MM.1S (cell line): ENCODE measurements around the gene CACNA1G.

ENCODE experiments used
- DNase-seq: peaks from one replicate; pipeline ENCODE4 v3.0.0-alpha.2; 2015
- H2AFZ ChIP-seq: fragments of 300-600 bp; sonication (generic); 2 replicates; pipeline ENCODE4 v1.6.0; 2016; ENCODE audit warnings: antibody characterized with exemption, low read length
- H3F3A ChIP-seq: fragments of 300-600 bp; sonication (generic); 2 replicates; pipeline ENCODE4 v1.6.1; 2016; ENCODE audit warnings: mild to moderate bottlenecking, antibody characterized with exemption, low read length, moderate library complexity, mixed read lengths; ENCODE audit not compliant: insufficient read depth
- H3K27ac ChIP-seq: fragments of 300-600 bp; sonication (generic); 2 replicates; pipeline ENCODE4 v1.5.1; 2016; ENCODE audit warnings: mild to moderate bottlenecking, low read length
- H3K27me3 ChIP-seq: fragments of 300-600 bp; sonication (generic); replicated peaks from 2 replicates; pipeline ENCODE4 v1.6.0; 2016; ENCODE audit warnings: low read length; ENCODE audit not compliant: insufficient read depth
- H3K36me3 ChIP-seq: fragments of 300-600 bp; sonication (generic); replicated peaks from 2 replicates; pipeline ENCODE4 v1.6.1; 2016; ENCODE audit warnings: mild to moderate bottlenecking, low read length, mixed read lengths; ENCODE audit not compliant: insufficient read depth
- H3K4me1 ChIP-seq: fragments of 300-600 bp; sonication (generic); 2 replicates; pipeline ENCODE4 v1.6.1; 2016; ENCODE audit warnings: low read length, mixed read lengths
- H3K4me2 ChIP-seq: fragments of 300-600 bp; sonication (generic); 2 replicates; pipeline ENCODE4 v1.6.0; 2016; ENCODE audit warnings: low read depth, low read length
- H3K4me3 ChIP-seq: fragments of 300-600 bp; sonication (generic); 2 replicates; pipeline ENCODE4 v1.5.1; 2016; ENCODE audit warnings: low read length, mixed read lengths
- H3K79me2 ChIP-seq: fragments of 300-600 bp; sonication (generic); 2 replicates; pipeline ENCODE4 v1.6.1; 2016; ENCODE audit warnings: mixed run types, low read length, mixed read lengths
- H3K9ac ChIP-seq: fragments of 300-600 bp; sonication (generic); 2 replicates; pipeline ENCODE4 v1.6.1; 2016; ENCODE audit warnings: low read length, mixed read lengths
- H3K9me2 ChIP-seq: fragments of 300-600 bp; sonication (generic); replicated peaks from 2 replicates; pipeline ENCODE4 v1.6.1; 2016; ENCODE audit warnings: mild to moderate bottlenecking, low read length, mixed read lengths; ENCODE audit not compliant: insufficient read depth
- H3K9me3 ChIP-seq: fragments of 300-600 bp; sonication (generic); replicated peaks from 2 replicates; pipeline ENCODE4 v1.6.1; 2016; ENCODE audit warnings: mild to moderate bottlenecking, low read length, mixed read lengths; ENCODE audit not compliant: insufficient read depth
- H4K20me1 ChIP-seq: fragments of 300-600 bp; sonication (generic); 2 replicates; pipeline ENCODE4 v1.6.1; 2016; ENCODE audit warnings: mild to moderate bottlenecking, low read length, moderate library complexity, mixed read lengths; ENCODE audit not compliant: insufficient read depth
- CTCF ChIP-seq: fragments of 300-600 bp; sonication (generic); IDR thresholded peaks from 2 replicates; pipeline ENCODE4 v1.5.1; 2016; ENCODE audit warnings: antibody characterized with exemption, low read length, mixed read lengths
- EZH2 ChIP-seq: fragments of 300-600 bp; sonication (generic); optimal IDR thresholded peaks from 2 replicates; pipeline ENCODE3; 2017; ENCODE audit warnings: low read depth, mild to moderate bottlenecking, antibody characterized with exemption, low read length, mixed read lengths
- EZH2phosphoT487 ChIP-seq: fragments of 300-600 bp; sonication (generic); IDR thresholded peaks from 2 replicates; pipeline ENCODE4 v1.6.1; 2018; ENCODE audit warnings: antibody characterized with exemption, low read length

CACNA1G gene

GRCh38 chr17:50547035-50547735, 13.3 kb upstream of the CACNA1G start, which contains the start of gene SPATA20:
SPATA20 (plus strand) TSS chr17:50547174; CDS start chr17:50547209, 35 bp downstream.
- Histone ChIP-seq H3K79me2 (no peaks in the 10 kb centered on the region), H4K20me1 (no peaks in the 10 kb centered on the region), H3F3A (no peaks in the 10 kb centered on the region), H3K9me3 (no peaks in the 10 kb centered on the region), H3K4me1 (peaks cover 13% of the 10 kb centered on the region), H3K4me3 (peak within 1 kb of the TSS; percentile 66), H3K36me3 (no peaks in the 10 kb centered on the region), H2AFZ (peak within 1 kb of the TSS; percentile 63), H3K27me3 (no peaks in the 10 kb centered on the region; the same call in 1 of the 2 replicates), H3K4me2 (peak within 1 kb of the TSS; percentile 95), H3K9me2 (no peaks in the 10 kb centered on the region), H3K27ac (no peak within 1 kb of the TSS), H3K9ac (peak within 1 kb of the TSS; percentile 64; the same call in 1 of the 2 replicates)
- DNase-seq = peak; percentile 90
- peak; percentile 94 for TF ChIP-seq CTCF
- no peak for TF ChIP-seq EZH2phosphoT487

- no peaks in the 10 kb centered on the region for H3K79me2 ChIP-seq
- DNase-seq = no peak
- H3K4me3 ChIP-seq = peak overlapping the region; percentile 66
- H2AFZ ChIP-seq = peak overlapping the region; percentile 63
- peak overlapping the region; percentile 95 for H3K4me2 ChIP-seq
- H3K27ac ChIP-seq = no peak overlapping the region
- peaks cover 9% of the 10 kb centered on the region for H3K4me1 ChIP-seq
- no peaks in the 10 kb centered on the region for H3F3A ChIP-seq
- peak overlapping the region; percentile 64; the same call in 1 of the 2 replicates for H3K9ac ChIP-seq
- H3K9me3 ChIP-seq = no peaks in the 10 kb centered on the region
- H3K9me2 ChIP-seq = no peaks in the 10 kb centered on the region
- no peaks in the 10 kb centered on the region for H3K36me3 ChIP-seq
- H3K27me3 ChIP-seq = no peaks in the 10 kb centered on the region; the same call in 1 of the 2 replicates
- TF ChIP-seq EZH2 (no peak), CTCF (no peak), EZH2phosphoT487 (no peak)
- H4K20me1 ChIP-seq = no peaks in the 10 kb centered on the region
Observed at GRCh38 chr17:50547736-50548083, 12.8 kb upstream of the CACNA1G start.

- no peaks in the 10 kb centered on the region for H3F3A ChIP-seq
- H3K4me1 ChIP-seq = peaks cover 9% of the 10 kb centered on the region
- H3K4me2 ChIP-seq = no peak overlapping the region
- no peaks in the 10 kb centered on the region; the same call in 1 of the 2 replicates for H3K27me3 ChIP-seq
- TF ChIP-seq CTCF (no peak), EZH2phosphoT487 (no peak), EZH2 (no peak)
- no peaks in the 10 kb centered on the region for H3K36me3 ChIP-seq
- H2AFZ ChIP-seq = no peak overlapping the region
- H3K9me3 ChIP-seq = no peaks in the 10 kb centered on the region
- H3K4me3 ChIP-seq = no peak overlapping the region
- H3K27ac ChIP-seq = no peak overlapping the region
- H3K9me2 ChIP-seq = no peaks in the 10 kb centered on the region
- no peak for DNase-seq
- no peaks in the 10 kb centered on the region for H4K20me1 ChIP-seq
- no peak overlapping the region for H3K9ac ChIP-seq
- H3K79me2 ChIP-seq = no peaks in the 10 kb centered on the region
Observed at GRCh38 chr17:50548831-50549230, 11.7 kb upstream of the CACNA1G start.
